BE2C (cell line): ENCODE data around the gene STARD10.

Experiments
- DNase-seq: peaks from one replicate; pipeline ENCODE4 v3.0.0-alpha.2; 2020
- H3K27me3 ChIP-seq: fragments of 250-450 bp; sonication (Bioruptor Pico); 2 replicates; pipeline ENCODE4 v1.5.1; 2020; ENCODE audit warnings: mild to moderate bottlenecking
- H3K36me3 ChIP-seq: fragments of 250-450 bp; sonication (Bioruptor Pico); 2 replicates; pipeline ENCODE4 v1.5.1; 2020; ENCODE audit warnings: mild to moderate bottlenecking
- H3K4me1 ChIP-seq: fragments of 250-450 bp; sonication (Bioruptor Pico); 2 replicates; pipeline ENCODE4 v1.5.1; 2020
- H3K4me3 ChIP-seq: 2 replicates; pipeline ENCODE4 v1.5.1; 2011; ENCODE audit warnings: low read depth, low read length
- H3K9me3 ChIP-seq: fragments of 250-450 bp; sonication (Bioruptor Pico); 2 replicates; pipeline ENCODE4 v1.5.1; 2020
- CTCF ChIP-seq: IDR thresholded peaks from 2 replicates; pipeline ENCODE4 v1.5.1; 2012; ENCODE audit warnings: mild to moderate bottlenecking, low read depth, low read length

Gene STARD10

GRCh38 chr11:72779495-72780128, 14.2 kb downstream of the STARD10 start:
- no peaks in the 10 kb centered on the region for H3K9me3 ChIP-seq
- DNase-seq: no peak
- H3K4me1 ChIP-seq: peaks cover 18% of the 10 kb centered on the region
- no peak for TF ChIP-seq CTCF
- H3K27me3 ChIP-seq: no peaks in the 10 kb centered on the region
- H3K36me3 ChIP-seq: no peaks in the 10 kb centered on the region
- no peak overlapping the region for H3K4me3 ChIP-seq

GRCh38 chr11:72778535-72779494, 15.0 kb downstream of the STARD10 start:
- no peak for DNase-seq
- Histone ChIP-seq H3K9me3 (no peaks in the 10 kb centered on the region), H3K36me3 (no peaks in the 10 kb centered on the region), H3K27me3 (no peaks in the 10 kb centered on the region), H3K4me3 (no peak overlapping the region), H3K4me1 (peaks cover 26% of the 10 kb centered on the region)
- TF ChIP-seq CTCF: no peak

GRCh38 chr11:72777755-72778278, 16.0 kb downstream of the STARD10 start:
- DNase-seq: peak; percentile 51
- no peak for TF ChIP-seq CTCF
- H3K36me3 ChIP-seq: no peaks in the 10 kb centered on the region
- H3K27me3 ChIP-seq: no peaks in the 10 kb centered on the region
- H3K9me3 ChIP-seq: no peaks in the 10 kb centered on the region
- H3K4me3 ChIP-seq: no peak overlapping the region
- peaks cover 35% of the 10 kb centered on the region for H3K4me1 ChIP-seq

- H3K4me3 ChIP-seq: no peak overlapping the region
- DNase-seq: no peak
- TF ChIP-seq CTCF: no peak
- H3K36me3 ChIP-seq: no peaks in the 10 kb centered on the region
- no peaks in the 10 kb centered on the region for H3K9me3 ChIP-seq
- peaks cover 42% of the 10 kb centered on the region for H3K4me1 ChIP-seq
- H3K27me3 ChIP-seq: no peaks in the 10 kb centered on the region
Observed at GRCh38 chr11:72776844-72777754, 16.7 kb downstream of the STARD10 start.

- no peak for TF ChIP-seq CTCF
- DNase-seq: no peak
Observed at GRCh38 chr11:72776117-72776843, 17.6 kb downstream of the STARD10 start.

More at GRCh38 chr11:72776117-72776843, 17.6 kb downstream of the STARD10 start:
- Histone ChIP-seq H3K9me3 (no peaks in the 10 kb centered on the region), H3K4me1 (peaks cover 50% of the 10 kb centered on the region), H3K4me3 (no peak overlapping the region), H3K27me3 (no peaks in the 10 kb centered on the region), H3K36me3 (no peaks in the 10 kb centered on the region)
